HG02870 (cell line): ENCODE results near the gene ART3.
"Not testable (repeated sequence)": the region's sequence is repeated elsewhere in the genome, so short reads cannot be mapped to it uniquely, and the experiment has no call there.

Experiments
- ATAC-seq: cut with Tn5 transposase; IDR thresholded peaks from one replicate; pipeline ENCODE4 v1.9.1; 2021; ENCODE audit warnings: mild to moderate bottlenecking, moderate library complexity; ENCODE audit not compliant: unreplicated experiment

The ART3 gene, protein sequence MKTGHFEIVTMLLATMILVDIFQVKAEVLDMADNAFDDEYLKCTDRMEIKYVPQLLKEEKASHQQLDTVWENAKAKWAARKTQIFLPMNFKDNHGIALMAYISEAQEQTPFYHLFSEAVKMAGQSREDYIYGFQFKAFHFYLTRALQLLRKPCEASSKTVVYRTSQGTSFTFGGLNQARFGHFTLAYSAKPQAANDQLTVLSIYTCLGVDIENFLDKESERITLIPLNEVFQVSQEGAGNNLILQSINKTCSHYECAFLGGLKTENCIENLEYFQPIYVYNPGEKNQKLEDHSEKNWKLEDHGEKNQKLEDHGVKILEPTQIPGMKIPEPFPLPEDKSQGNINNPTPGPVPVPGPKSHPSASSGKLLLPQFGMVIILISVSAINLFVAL

DNA sequence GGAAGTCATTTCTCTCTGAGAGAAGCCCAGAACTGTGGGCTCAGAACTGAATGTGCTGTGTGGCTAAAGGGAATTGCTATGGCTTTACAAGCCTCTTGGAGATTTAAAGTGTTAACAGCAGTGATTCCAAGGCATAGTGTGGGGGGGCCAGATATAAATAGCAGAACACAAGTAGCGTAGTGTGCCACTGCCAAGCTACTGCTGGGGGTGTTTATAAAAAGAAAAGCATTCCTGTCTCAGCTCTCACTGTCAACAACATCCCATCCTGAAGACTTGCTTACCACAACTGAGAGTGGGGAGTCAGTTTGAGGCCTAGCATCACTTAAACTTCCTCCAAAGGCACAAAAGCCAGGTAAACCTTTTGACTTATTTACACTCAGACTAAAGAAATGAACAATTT, at the start of gene ART3:
ART3 (plus strand) TSS at position 242 of the 400 bp plus-strand sequence. CDS start 1,181 bp downstream, outside the sequence.
- ATAC-seq, result no peak

DNA sequence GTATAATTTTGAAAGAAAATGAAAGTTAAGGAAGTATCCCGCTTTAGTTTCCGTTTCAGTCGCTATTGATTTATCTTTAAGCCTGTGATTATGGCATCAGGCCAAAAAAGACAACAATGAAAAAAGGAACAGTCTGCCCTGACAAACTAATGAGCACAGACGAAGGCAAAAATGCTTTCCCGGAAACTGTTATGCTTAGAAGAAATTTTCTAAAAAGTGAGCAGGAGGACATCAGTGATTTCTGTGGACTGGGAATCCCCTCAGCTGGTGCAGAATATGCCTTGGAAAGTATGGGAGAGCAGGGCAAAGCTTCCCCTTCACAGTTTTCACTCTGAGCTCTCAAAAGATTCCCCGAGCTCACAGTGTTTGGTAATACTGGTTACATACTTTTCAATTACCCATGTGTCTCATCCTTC, 46.2 kb upstream of the ART3 start:
- ATAC-seq, result no peak

DNA sequence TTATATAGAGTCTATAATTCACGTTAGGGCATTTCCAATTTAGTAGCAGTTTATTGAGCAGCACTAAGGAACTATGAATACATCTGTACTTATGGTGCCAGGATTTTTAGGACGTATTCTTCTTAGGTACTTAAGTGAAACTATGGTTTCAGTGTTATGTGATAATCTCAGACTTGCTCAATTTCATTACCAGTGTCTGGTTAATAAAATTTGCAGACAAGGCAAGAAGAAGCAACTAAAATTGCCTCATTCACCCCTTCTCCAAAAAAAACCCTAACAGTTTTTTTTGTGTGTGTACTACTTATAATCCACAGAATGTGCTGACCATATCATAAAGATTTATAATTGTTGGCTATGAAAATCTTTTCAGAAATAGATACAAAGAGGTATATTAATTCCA, 45.2 kb upstream of the ART3 start:
- ATAC-seq, result no peak

DNA sequence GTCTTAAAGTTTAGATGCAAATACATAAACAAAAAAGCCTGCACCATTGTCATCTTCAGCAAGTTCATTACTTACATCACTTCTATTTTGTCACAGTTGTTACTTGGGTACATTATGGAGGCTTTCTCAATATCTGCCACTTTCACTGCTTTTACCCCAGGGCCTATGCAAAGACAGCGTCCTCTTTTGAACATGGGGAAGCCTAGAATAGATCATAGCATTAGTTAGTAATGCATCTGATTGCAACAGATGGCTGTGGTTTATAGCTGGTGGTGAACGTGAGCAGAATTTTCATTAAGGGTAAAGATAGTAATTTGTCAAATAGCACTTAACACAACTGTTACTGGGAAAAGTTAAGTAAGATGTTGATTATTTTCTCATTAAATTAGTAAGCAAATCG, 39.4 kb upstream of the ART3 start:
- ATAC-seq, result no peak

DNA sequence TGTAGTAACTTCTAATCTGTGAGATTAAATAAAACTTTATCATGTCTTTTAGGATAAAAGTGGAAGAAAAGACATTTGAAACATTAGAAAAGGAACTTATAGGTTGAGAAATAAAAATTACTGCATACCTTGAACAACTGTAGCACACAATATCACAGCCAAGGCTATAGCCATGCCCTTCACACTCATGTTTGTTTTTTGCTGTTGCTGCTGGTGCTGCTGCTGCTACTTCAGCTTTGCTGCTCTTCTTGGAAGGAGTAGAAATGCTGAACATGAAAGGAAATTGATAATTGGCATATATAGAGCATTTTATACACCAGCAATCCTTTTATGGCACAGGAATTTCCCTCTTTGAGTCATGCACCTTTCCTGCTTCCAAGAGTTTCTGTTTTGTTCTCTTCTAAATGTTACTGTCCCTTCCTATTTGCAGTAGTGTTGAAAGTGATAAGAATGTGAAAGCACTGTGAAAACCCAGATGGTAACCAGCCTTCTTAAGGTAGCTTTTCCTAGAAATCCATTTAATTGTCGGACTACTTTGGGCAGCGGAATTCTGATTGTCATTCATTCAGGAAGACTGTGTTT, 38.6 kb upstream of the ART3 start, which contains the start of gene CXCL11:
CXCL11 (minus strand) TSS at position 272 of the 582 bp plus-strand sequence; CDS start at position 189, 83 bp downstream.
- ATAC-seq, result no peak

DNA sequence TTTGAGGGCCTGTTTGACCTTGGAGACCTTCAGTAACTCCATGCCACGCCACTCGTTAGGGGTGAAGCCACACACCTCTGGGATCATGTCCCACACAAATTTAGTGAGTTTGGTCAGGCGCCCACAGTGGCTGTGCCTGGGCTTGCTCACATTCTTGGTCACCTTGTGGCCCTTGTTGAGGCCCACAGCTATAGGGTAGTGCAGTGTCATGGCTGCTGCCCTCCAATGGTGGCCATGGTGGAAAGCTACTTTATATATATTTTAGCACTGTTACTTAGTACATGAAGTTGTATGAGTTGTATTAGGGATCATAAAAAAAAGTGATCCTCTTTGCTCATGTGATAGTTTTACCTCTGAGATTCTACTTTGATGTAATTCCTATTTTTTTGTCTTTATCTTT, 37.7 kb upstream of the ART3 start:
- ATAC-seq, result peak; percentile 65

DNA sequence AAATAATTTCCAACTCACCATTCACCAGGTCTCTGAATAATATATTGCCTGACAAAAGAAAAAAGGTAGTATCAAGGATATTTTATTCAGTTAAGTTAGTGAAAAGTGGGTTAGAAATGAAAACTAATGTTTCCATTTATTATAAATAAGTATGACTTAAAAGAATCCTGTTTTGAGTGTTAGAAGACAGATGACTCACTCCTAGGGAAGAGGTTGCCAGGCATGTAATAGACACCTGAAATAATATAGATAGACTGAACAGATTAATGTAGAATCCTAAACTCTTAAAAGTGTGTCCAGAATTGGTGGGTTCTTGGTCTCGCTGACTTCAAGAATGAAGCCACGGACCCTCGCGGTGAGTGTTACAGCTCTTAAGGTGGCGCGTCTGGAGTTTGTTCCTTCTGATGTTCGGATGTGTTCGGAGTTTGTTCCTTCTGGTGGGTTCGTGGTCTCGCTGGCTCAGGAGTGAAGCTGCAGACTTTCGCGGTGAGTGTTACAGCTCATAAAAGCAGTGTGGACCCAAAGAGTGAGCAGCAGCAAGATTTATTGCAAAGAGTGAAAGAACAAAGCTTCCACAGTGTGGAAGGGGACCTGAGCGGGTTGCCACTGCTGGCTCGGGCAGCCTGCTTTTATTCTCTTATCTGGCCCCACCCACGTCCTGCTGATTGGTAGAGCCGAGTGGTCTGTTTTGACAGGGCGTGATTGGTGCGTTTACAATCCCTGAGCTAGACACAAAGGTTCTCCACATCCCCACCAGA, 32.1 kb upstream of the ART3 start:
- not testable (repeated sequence) for ATAC-seq

DNA sequence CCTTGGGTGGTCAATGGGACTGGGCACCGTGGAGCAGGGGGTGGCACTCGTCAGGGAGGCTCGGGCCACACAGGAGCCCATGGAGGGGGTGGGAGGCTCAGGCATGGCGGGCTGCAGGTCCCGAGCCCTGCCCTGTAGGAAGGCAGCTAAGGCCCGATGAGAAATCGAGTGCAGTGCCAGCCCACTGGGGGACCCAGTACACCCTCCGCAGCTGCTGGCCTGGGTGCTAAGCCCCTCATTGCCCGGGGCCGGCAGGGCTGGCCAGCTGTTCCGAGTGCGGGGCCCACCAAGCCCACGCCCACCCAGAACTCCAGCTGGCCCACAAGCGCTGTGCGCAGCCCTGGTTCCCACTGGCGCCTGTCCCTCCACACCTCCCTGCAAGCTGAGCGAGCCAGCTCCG, 31.2 kb upstream of the ART3 start:
- not testable (repeated sequence) for ATAC-seq

DNA sequence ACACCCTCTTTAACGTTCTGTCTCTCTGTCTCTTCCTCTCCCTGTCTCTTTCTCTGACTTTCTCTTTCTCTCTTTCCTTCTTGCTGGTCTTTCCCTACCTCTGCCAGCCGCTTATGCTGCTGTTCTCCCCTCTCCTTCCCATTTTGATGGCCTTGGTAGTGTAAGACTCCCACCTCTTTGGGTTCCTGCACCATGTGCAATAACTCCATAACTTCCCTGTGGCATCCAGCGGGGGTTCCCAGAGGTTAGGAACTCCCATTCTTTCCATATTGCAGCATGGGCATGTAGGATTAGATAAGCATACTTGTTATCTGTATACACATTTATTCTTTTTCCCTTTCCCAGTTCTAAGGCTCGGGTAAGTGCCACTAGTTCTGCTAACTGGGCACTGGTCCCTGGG, 29.8 kb upstream of the ART3 start:
- ATAC-seq, result not testable (repeated sequence)

DNA sequence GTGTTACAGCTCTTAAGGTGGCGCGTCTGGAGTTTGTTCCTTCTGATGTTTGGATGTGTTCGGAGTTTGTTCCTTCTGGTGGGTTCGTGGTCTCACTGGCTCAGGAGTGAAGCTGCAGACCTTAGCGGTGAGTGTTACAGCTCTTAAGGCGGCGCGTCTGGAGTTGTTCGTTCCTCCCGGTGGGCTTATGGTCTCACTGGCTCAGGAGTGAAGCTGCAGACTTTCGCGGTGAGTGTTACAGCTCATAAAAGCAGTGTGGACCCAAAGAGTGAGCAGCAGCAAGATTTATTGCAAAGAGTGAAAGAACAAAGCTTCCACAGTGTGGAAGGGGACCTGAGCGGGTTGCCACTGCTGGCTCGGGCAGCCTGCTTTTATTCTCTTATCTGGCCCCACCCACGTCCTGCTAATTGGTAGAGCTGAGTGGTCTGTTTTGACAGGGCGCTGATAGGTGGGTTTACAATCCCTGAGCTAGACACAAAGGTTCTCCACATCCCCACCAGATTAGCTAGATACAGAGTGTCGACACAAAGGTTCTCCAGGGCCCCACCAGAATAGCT, 24.6 kb upstream of the ART3 start:
- ATAC-seq, result not testable (repeated sequence)

DNA sequence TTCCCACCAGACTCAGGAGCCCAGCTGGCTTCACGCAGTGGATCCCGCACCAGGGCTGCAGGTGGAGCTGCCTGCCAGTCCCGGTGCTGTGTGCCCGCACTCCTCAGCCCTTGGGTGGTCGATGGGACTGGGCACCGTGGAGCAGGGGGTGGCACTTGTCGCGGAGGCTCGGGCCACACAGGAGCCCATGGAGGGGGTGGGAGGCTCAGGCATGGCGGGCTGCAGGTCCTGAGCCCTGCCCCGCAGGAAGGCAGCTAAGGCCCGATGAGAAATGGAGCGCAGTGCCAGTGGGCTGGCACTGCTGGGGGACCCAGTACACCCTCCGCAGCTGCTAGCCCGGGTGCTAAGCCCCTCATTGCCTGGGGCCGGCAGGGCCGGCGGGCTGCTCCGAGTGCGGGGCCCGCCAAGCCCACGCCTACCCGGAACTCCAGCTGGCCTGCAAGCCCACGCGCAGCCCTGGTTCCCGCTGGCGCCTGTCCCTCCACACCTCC, 23.9 kb upstream of the ART3 start:
- not testable (repeated sequence) for ATAC-seq

DNA sequence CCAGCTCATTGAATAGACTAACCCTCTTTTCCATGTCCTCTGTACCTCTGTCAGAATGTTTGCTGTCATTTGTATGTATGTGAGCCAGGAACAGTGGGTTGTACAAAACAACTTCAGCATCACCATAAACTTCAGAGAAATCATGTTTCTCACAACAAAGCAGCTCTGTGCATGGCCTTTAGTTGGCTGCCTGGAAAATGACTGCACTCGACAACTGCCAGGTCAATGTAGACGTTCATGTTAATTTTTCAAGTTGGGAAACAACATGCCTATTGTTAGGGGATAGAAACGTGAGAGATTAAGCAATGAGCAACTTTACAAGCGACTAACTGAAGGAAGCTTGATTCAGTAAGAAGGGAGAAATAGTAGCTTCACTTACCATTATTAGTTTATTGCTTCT, 20.8 kb upstream of the ART3 start:
- no peak for ATAC-seq

DNA sequence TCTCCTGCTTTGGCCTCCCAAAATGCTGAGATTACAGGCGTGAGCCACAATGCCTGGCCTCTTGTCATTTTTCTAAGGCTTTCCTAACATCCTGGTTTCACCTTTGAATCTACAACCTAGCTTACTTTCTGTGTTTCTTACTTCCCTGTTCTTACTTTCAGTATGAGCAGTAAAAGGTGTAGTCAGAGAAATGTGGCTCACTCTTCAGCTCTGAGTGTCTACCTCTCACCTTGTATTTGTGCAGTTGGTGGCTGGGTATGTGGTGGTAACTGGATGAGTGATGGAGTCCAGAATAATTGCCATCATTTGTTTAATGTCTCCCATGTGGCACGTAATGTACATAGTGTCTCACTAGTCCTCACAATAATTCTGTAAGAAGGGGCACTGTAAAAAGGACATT, 19.5 kb upstream of the ART3 start:
- peak; percentile 97 for ATAC-seq

DNA sequence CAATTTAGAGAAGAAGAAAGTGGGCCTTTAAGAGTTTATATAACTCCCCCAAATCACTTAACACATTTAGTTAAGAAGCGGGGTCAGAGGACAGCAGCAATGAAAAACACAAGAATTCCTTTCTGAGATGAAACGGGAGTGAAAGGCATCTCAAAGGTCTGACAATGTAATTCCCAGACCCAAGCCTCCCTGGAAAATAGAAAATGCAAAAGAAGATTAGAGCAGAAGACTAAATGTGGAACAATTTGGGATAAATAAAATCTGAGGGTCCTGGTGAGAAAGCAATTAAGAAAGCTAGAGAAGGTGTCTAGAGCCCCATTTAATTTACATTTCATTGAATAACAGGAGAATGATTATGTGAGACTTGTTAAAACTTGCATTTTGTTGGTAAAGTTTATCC, 19.1 kb upstream of the ART3 start:
- no peak for ATAC-seq

DNA sequence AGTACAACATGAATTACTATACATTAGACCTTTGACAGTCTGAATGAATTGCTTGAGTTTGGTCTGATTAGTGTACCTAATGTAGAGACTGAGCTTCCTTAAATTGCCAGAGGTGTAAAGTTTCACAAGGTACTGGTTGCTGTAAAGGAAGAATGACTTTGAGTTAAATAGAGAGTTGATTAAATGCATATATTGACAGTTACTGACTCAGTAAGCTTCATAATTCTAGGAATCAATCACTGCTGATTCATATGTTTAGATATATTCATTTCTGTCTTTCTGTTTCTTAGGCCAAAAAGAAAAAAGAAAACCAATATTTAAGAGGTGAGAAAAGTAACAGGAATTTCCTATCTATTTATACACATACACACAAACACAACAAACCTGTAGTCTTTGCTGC, 16.2 kb upstream of the ART3 start:
- ATAC-seq, result peak; percentile 48

DNA sequence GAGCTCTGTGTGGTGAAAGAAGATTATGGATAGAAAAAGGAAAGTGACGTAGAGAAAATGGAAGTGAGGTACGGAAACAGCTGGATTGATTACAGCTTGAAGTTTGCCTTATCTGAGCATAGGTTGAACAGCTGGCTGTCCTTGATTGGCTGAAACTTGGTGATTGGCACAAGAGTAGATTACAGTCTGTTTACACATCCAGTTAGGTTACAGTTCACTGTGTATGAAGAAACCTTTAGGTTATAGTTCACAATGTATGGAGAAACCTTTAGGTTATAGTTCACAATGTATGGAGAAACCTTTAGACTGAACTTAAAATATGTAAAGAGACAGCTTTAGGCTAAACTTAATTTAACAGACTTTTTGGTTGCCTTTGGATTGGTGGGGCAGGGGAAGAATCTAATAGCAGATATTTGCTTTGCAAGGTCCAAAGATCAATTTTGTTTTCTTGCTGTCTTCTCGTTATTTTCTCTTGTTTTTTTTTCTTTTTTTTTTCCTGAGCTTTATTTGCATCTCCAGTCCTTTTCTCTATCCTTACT, 15.6 kb upstream of the ART3 start:
- ATAC-seq, result no peak

DNA sequence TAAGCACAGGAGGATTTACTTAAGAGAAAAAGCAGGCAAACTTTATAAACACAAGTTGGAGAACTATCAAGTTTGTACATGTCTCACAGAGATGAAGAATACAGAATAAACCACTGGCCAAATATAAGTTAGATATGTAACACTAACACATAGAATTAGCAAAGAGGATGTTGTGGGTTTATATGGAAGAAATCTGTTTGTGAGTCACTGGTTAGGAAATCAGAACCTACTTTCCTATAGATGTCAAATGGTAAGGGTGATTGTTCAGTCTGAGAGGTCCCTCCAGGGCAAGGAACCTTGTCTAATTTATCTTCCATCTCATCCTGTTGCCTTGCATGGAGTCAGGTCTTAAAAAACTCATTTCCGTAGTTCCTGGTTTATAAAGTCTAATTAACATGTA, 14.8 kb upstream of the ART3 start:
- ATAC-seq, result no peak

DNA sequence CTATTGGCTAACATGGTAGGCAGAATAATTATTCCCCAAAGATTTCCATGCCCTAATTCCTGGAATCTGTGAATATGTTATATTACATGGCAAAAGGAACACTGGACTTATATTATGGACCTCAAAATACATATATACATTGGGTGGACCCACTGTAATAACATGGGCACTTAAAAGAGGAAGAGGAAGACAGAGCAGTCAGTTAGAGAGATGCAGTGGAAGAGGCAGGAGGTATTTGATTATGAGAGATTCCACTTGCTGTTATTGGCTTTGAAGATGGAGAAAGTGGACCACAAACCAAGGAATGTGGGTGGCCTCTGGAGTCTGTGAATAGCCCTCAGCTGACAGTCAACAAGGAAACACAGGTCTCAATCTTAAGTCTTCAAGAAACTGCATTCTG, 14.0 kb upstream of the ART3 start:
- no peak for ATAC-seq

DNA sequence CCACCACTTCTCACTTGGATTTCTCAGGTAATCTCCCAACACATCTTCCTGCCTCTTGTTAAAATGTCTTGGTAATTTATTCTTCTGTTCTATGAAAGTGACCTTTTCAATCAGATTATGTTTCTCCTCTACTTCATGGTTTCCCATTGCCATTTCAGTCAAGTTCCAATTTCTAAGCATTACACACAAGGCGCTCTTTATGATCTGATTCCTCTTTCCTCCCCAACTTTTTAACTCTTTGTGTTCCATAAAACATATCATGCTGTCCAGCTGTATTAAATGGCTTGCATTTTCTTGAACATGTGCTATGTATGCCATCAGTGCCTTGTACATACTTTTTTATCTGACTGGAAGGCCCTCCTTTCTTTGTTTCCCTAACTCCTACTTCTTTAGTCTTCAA, 13.1 kb upstream of the ART3 start:
- ATAC-seq, result no peak

DNA sequence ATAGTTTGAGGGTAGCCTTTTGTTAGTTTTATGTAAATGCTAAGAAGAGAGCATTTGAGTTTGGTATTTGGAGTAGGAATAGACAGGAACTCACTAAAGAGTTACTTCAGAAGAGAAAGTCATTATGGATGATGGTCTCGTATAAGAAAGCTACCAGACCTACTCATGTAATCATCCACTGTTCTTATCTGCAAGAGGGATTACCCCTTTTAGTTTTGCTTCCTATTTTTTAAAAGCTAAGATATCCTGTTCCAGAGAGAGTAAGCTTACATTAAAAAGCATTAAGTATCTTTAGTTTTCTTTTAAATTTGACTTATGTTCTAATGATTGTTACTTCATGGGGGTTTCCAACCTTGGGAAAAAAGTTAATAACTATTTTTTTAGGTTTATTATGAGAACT, 12.5 kb upstream of the ART3 start:
- no peak for ATAC-seq

DNA sequence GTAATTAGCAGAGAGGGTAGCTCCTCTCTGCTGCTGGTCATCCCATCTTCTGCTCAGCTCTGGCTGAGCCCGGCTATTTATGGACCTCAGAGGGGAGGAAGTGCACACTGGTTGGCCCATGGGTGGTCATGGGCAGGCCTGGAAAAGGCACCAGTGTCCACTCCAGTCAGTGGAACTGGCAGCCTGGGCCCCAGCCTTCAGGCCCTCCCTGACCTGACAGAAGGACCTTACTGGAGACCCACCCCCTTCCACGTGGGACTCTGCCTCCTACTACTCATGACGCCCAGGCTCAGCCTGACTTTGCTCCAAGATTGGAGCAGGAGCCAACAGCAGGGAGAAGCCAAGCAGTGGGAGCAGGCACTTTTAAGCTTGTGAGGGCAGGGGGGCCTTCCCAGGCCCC, 8.0 kb upstream of the ART3 start:
- ATAC-seq, result no peak
